ENCODE data around the gene MYO5B. TPM values are rescaled to one million over a fixed set of nuclear protein-coding genes. Genes with fewer than 3 reads are reported as not detected.

The MYO5B gene
- total RNA-seq, 4 donors from 2014 or later = 1.2 to 2.2 (median 1.3) TPM

DNA sequence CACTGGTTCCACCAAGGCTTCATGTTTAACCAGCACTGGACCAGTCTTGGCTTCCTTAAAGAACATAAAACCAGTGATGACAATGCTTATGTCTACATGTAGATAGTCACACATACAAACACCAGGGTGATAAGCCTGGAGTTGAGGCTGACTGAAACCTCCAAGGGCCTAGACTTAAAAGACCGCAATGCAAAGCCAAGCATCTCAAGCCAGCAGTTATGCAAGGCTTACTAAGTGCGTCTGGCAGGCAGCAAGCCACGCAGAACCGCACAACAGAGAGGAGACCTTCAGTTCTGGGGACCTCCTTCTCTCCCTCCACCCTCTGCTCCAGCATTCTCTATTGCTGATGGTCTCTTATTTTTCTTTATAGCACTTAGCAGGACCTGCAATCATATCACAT, 318.4 kb downstream of the MYO5B start:
- no peak for TF ChIP-seq CTCF (IDR thresholded peaks at IDR 0.05; ENCODE audit: low read depth)

- TF ChIP-seq CTCF (IDR thresholded peaks at IDR 0.05; ENCODE audit: low read depth) = no peak
Observed at GRCh38 chr18:49875783-49876182, 319.2 kb downstream of the MYO5B start.

DNA sequence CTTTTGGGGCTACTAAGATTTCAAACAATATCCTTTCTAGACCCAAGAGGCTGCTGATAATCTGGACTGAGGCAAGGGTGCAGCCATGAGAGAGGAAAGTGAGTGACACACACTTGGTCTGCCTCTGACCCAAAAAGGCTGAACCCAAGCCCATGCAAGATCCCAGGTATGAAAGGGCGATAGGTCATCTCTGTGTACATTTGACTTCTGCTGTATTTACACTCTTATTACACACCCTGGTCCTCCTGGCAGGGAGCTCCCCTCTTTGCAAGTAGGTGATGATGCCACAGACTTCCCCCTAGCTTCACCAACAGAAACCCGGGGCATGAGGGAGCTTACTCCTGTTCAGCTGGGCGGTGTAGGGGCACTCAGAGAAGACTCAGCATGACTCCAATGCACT, 319.8 kb downstream of the MYO5B start:
- TF ChIP-seq CTCF (IDR thresholded peaks at IDR 0.05; ENCODE audit: low read depth) = no peak

DNA sequence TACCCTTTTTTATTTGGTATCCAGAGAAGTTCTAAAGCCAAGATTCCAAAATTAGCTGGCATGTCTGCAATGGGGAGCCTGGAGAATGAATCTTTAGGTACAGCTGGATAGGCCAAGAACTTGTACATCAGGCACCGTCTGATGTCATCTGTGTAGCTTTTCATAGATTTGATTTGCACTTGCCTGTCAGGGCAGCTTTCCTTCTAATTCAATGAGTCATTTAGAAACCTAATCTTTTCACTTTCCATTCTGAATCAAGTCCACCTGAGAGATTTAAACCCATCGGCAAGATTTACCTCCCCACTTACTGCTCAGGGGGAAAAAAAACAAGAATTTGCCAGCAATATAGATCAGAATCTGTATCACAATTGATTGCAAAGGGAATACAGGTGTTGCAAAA, 320.7 kb downstream of the MYO5B start:
- no peak for TF ChIP-seq CTCF (IDR thresholded peaks at IDR 0.05; ENCODE audit: low read depth)

GRCh38 chr18:49869354-49869753, 325.6 kb downstream of the MYO5B start:
- TF ChIP-seq CTCF (IDR thresholded peaks at IDR 0.05; ENCODE audit: low read depth) = no peak

- TF ChIP-seq CTCF (IDR thresholded peaks at IDR 0.05; ENCODE audit: low read depth) = no peak
Observed at GRCh38 chr18:49866680-49867079, 328.3 kb downstream of the MYO5B start.

DNA sequence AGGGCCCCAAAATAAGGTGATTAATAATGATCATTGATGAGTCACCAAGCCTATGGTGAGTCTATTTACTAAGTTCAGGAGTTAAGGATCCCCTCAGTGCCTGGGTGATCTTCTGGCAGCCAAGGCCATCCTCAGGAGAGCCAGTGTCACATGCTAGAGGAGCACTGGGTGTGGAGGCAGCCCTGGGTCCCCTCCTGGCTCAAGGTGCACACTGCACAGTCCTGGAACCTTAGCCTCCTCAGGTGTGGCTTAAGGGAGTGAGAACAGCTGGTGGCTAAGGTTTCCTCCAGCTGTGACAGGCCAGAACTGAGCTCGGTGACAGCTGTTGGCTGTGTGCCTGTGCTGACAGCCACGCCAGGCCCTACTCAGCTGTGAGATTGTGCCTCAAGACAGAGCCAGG, 329.5 kb downstream of the MYO5B start:
- no peak for TF ChIP-seq CTCF (IDR thresholded peaks at IDR 0.05; ENCODE audit: low read depth)

All from subcutaneous adipose tissue (tissue), 4 donors.